CD14-positive monocyte (primary cell): Measurements from ENCODE around the gene NIPAL4. TPM values are rescaled to one million over a fixed set of nuclear protein-coding genes. Genes with fewer than 3 reads are reported as not detected.
"Not testable (repeated sequence)": the region's sequence is repeated elsewhere in the genome, so short reads cannot be mapped to it uniquely, and the experiment has no call there.

Experiments used
- DNase-seq, 3 donors: peaks; one replicate each; pipeline ENCODE4 v3.0.0-alpha.2; 2011 to 2022
- H2AFZ ChIP-seq: 2 replicates; pipeline ENCODE4 v1.6.0; 2012; ENCODE audit warnings: mild to moderate bottlenecking, low read depth, low read length, inconsistent platforms; ENCODE audit not compliant: insufficient read depth, poor library complexity, severe bottlenecking
- H3K27ac ChIP-seq, 2 donors: 1 replicate in 1 of 2; 2 replicates in 1 of 2; pipeline ENCODE4 v1.5.1; 2012 to 2013; ENCODE audit warnings: low read length in 2 of 2, control low read depth in 1 of 2, inconsistent platforms in 1 of 2, low read depth in 1 of 2, mild to moderate bottlenecking in 1 of 2
- H3K27me3 ChIP-seq, 2 donors: one replicate each; pipeline versions ENCODE4 v1.6.0 to v1.6.1; 2011 to 2013; ENCODE audit warnings: low read length in 2 of 2; ENCODE audit not compliant: control insufficient read depth in 2 of 2, insufficient read depth in 2 of 2
- H3K36me3 ChIP-seq, 2 donors: replicated peaks in 1 of 2; 1 replicate in 1 of 2; 2 replicates in 1 of 2; pipeline versions ENCODE4 v1.5.1 to v1.6.1; 2012 to 2013; ENCODE audit warnings: low read length in 2 of 2, control low read depth in 1 of 2, inconsistent platforms in 1 of 2, mild to moderate bottlenecking in 1 of 2; ENCODE audit not compliant: insufficient read depth in 2 of 2, control insufficient read depth in 1 of 2
- H3K4me1 ChIP-seq, 2 donors: 1 replicate in 1 of 2; 2 replicates in 1 of 2; pipeline versions ENCODE4 v1.5.1 to v1.6.1; 2012 to 2013; ENCODE audit warnings: low read length in 2 of 2, control low read depth in 1 of 2, inconsistent platforms in 1 of 2, mild to moderate bottlenecking in 1 of 2, moderate library complexity in 1 of 2; ENCODE audit not compliant: insufficient read depth in 2 of 2, control insufficient read depth in 1 of 2
- H3K4me2 ChIP-seq: replicated peaks from 2 replicates; pipeline ENCODE3; 2012; ENCODE audit warnings: low read length, moderate library complexity, mild to moderate bottlenecking; ENCODE audit not compliant: poor library complexity, severe bottlenecking; ENCODE audit errors: extremely low read depth
- H3K4me3 ChIP-seq, 3 experiments: fragments of 200-600 bp in 1 of 3; sonication (generic) in 1 of 3; replicated peaks in 1 of 3; 1 replicate in 2 of 3; 2 replicates in 1 of 3; pipeline ENCODE4 v1.5.1; 2011 to 2013; ENCODE audit warnings: low read length in 3 of 3, mild to moderate bottlenecking in 3 of 3, control low read depth in 2 of 3, low read depth in 2 of 3, inconsistent platforms in 1 of 3, moderate library complexity in 1 of 3
- H3K79me2 ChIP-seq: 2 replicates; pipeline ENCODE4 v1.6.0; 2012; ENCODE audit warnings: mild to moderate bottlenecking, control low read depth, inconsistent platforms, low read length, moderate library complexity; ENCODE audit not compliant: insufficient read depth
- H3K9ac ChIP-seq: 2 replicates; pipeline ENCODE4 v1.6.0; 2017; ENCODE audit warnings: low read length, mild to moderate bottlenecking; ENCODE audit not compliant: insufficient read depth, poor library complexity, severe bottlenecking
- H3K9me3 ChIP-seq, 2 donors: replicated peaks in 1 of 2; 1 replicate in 1 of 2; 2 replicates in 1 of 2; pipeline versions ENCODE4 v1.5.1 to v1.6.1; 2012 to 2013; ENCODE audit warnings: low read length in 2 of 2, control low read depth in 1 of 2; ENCODE audit not compliant: control insufficient read depth in 1 of 2, insufficient read depth in 1 of 2
- H4K20me1 ChIP-seq: 2 replicates; pipeline ENCODE4 v1.6.0; 2012; ENCODE audit warnings: mild to moderate bottlenecking, low read length, control low read depth, moderate library complexity; ENCODE audit not compliant: insufficient read depth
- H3K27ac Mint-ChIP-seq, 7 donors: one replicate each; pipeline ENCODE4 v1.8.0; 2020; ENCODE audit warnings: mild to moderate bottlenecking in 7 of 7, mixed read lengths in 7 of 7, moderate library complexity in 6 of 7, inconsistent platforms in 2 of 7
- H3K27me3 Mint-ChIP-seq, 3 donors: one replicate each; pipeline ENCODE4 v1.8.0; 2021 to 2022; ENCODE audit warnings: low read depth in 3 of 3, mild to moderate bottlenecking in 3 of 3, mixed read lengths in 3 of 3, moderate library complexity in 3 of 3, inconsistent platforms in 1 of 3
- H3K36me3 Mint-ChIP-seq, 2 donors: one replicate each; pipeline ENCODE4 v1.8.0; 2020; ENCODE audit warnings: mixed read lengths in 2 of 2, inconsistent platforms in 1 of 2, mild to moderate bottlenecking in 1 of 2
- H3K4me1 Mint-ChIP-seq: one replicate; pipeline ENCODE4 v1.8.0; 2020; ENCODE audit warnings: mild to moderate bottlenecking, mixed read lengths
- H3K4me3 Mint-ChIP-seq, 2 donors: one replicate each; pipeline ENCODE4 v1.8.0; 2020; ENCODE audit warnings: mild to moderate bottlenecking in 2 of 2, mixed read lengths in 2 of 2, moderate library complexity in 1 of 2
- H3K9me3 Mint-ChIP-seq, 7 donors: one replicate each; pipeline ENCODE4 v1.8.0; 2020 to 2022; ENCODE audit warnings: mixed read lengths in 7 of 7, mild to moderate bottlenecking in 6 of 7, moderate library complexity in 6 of 7, inconsistent platforms in 2 of 7
- WGBS: methylation state at CpG from one replicate; pipeline ENCODE4 v1.1.5; 2013; ENCODE audit warnings: missing lambda C conversion rate; ENCODE audit not compliant: insufficient coverage; 5-methylcytosine and 5-hydroxymethylcytosine counted together
- intact Hi-C, 2 donors: fragments of 100-400 bp; cut with micrococcal nuclease; formaldehyde crosslinking; loops; one replicate each; pipeline versions ENCODE4 v1.15.0 to v1.15.1; 2023
- polyA plus RNA-seq, 3 donors: library from polyadenylated mRNA; depleted of rRNA in 1 of 3; unstranded in 2 of 3; stranded (reverse) in 1 of 3; fragments of 300-500 nt in 2 of 3; fragments of >200 nt in 1 of 3; fragmentation: Illumina TruSeq in 2 of 3; gene quantifications; 1 replicate in 2 of 3; 2 replicates in 1 of 3; pipeline ENCODE4 v1.2.3, GENCODE V29; 2012 to 2021
- TF ChIP-seq, protein P1 (sequence below): fragments of 200-600 bp; IDR thresholded peaks from one replicate; pipeline ENCODE4 v1.8.0; 2022; ENCODE audit warnings: antibody characterized with exemption, mild to moderate bottlenecking

Gene NIPAL4
- polyA plus RNA-seq, 3 donors, result 0.04 to 2.3 TPM; not detected in 1

DNA sequence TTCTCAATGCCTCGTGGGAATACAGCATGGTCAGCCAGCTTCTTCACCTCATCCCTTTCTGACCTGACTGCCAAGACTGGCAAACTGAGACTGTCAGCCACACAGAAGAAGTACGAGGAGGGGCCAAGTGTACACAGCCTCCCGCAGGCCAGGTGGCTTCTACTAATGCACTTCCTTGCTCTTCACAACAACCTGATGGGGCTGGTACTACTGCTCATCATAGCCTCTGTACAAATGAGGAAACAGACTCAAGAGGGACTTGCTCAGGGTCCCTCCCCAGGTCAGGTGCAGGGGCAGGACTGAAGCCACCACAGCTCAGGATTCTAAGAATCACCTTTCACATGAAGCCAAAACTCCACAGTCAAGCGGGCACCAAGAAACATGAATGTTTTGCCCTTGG is 21.3 kb downstream of the NIPAL4 start:
- Histone ChIP-seq H3K27ac (no peak overlapping the region), H3K9ac (no peak overlapping the region), H3K9me3 (no peaks in the 10 kb centered on the region), H3K4me2 (no peak overlapping the region), H3K27me3 (no peaks in the 10 kb centered on the region), H2AFZ (no peak overlapping the region), H3K79me2 (no peaks in the 10 kb centered on the region), H3K4me1 (peaks cover 18 to 19% of the 10 kb centered on the region in 2 donors), H3K4me3 (no peak overlapping the region), H3K36me3 (peaks cover 31 to 70% of the 10 kb centered on the region in 2 donors), H4K20me1 (peaks cover 20% of the 10 kb centered on the region)
- Mint-ChIP-seq H3K36me3 (peaks cover 77 to 79% of the 10 kb centered on the region in 2 donors), H3K9me3 (peaks cover 0 to 4% (median 0%) of the 10 kb centered on the region in 7 donors), H3K4me1 (peaks cover 21% of the 10 kb centered on the region), H3K27ac (peak overlapping the region in 1 of 7 donors; percentile 62), H3K27me3 (peaks cover 0 to 4% (median 1%) of the 10 kb centered on the region in 3 donors), H3K4me3 (no peak overlapping the region)
- no peak for DNase-seq
- WGBS, result 91% methylated on average over 4 of the region's 4 CpGs
- TF ChIP-seq, protein P1, sequence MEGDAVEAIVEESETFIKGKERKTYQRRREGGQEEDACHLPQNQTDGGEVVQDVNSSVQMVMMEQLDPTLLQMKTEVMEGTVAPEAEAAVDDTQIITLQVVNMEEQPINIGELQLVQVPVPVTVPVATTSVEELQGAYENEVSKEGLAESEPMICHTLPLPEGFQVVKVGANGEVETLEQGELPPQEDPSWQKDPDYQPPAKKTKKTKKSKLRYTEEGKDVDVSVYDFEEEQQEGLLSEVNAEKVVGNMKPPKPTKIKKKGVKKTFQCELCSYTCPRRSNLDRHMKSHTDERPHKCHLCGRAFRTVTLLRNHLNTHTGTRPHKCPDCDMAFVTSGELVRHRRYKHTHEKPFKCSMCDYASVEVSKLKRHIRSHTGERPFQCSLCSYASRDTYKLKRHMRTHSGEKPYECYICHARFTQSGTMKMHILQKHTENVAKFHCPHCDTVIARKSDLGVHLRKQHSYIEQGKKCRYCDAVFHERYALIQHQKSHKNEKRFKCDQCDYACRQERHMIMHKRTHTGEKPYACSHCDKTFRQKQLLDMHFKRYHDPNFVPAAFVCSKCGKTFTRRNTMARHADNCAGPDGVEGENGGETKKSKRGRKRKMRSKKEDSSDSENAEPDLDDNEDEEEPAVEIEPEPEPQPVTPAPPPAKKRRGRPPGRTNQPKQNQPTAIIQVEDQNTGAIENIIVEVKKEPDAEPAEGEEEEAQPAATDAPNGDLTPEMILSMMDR, result no peak
- intact Hi-C loops, result no loop called here

DNA sequence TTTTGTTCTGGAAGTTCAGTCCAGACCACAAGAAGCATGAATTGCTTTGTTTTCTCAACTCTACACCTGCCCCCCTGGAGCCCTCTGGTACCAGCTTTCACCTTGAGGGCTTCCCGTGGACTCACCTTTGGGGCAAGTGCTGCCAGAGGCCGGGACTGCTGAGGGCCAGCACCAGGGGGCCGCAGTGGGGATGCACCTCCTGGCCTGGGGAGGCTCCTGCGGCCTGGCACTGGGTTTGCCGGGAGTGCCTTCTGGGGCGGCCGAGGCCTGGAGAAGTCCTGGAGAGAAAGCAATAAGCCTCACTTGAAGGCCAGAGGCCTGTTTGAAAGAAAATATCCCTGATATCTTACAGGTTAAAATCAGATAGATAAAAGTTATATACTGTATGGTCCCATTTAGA is 21.7 kb downstream of the NIPAL4 start:
- Histone ChIP-seq H3K4me3 (no peak overlapping the region), H3K4me2 (no peak overlapping the region), H4K20me1 (peaks cover 24% of the 10 kb centered on the region), H3K27me3 (no peaks in the 10 kb centered on the region), H3K79me2 (no peaks in the 10 kb centered on the region), H3K36me3 (peaks cover 31 to 74% of the 10 kb centered on the region in 2 donors), H3K4me1 (peaks cover 18 to 19% of the 10 kb centered on the region in 2 donors), H3K9ac (no peak overlapping the region), H3K27ac (no peak overlapping the region), H3K9me3 (no peaks in the 10 kb centered on the region), H2AFZ (no peak overlapping the region)
- Mint-ChIP-seq H3K4me3 (no peak overlapping the region), H3K4me1 (peaks cover 21% of the 10 kb centered on the region), H3K9me3 (peaks cover 0 to 4% (median 0%) of the 10 kb centered on the region in 7 donors), H3K36me3 (peaks cover 81 to 82% of the 10 kb centered on the region in 2 donors), H3K27ac (no peak overlapping the region), H3K27me3 (peaks cover 0 to 4% (median 1%) of the 10 kb centered on the region in 3 donors)
- no peak for DNase-seq
- TF ChIP-seq, protein P1, result no peak
- intact Hi-C loops, result no loop called here
- 100% methylated on average over 4 of the region's 7 CpGs for WGBS

DNA sequence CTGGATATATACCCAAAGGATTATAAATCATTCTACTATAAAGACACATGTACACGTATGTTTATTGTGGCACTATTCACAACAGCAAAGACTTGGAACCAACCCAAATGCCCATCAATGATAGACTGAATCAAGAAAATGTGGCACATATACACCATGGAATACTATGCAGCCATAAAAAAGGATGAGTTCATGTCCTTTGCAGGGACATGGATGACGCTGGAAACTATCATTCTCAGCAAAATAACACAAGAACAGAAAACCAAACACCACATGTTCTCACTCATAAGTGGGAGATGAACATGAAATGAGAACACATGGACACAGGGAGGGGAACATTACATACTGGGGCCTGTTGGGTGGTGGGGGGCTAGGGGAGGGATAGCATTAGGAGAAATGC is 22.7 kb downstream of the NIPAL4 start:
- H3K9me3 Mint-ChIP-seq, H3K4me3 Mint-ChIP-seq, H3K27me3 ChIP-seq, H3K27ac Mint-ChIP-seq, DNase-seq, H2AFZ ChIP-seq, H3K27me3 Mint-ChIP-seq, H3K4me3 ChIP-seq, H3K27ac ChIP-seq, intact Hi-C loops, H3K9me3 ChIP-seq, H3K79me2 ChIP-seq, H3K4me2 ChIP-seq, H3K9ac ChIP-seq: not testable (repeated sequence)
- Histone ChIP-seq H4K20me1 (peaks cover 19% of the 10 kb centered on the region), H3K4me1 (peaks cover 18 to 19% of the 10 kb centered on the region in 2 donors), H3K36me3 (peaks cover 37 to 79% of the 10 kb centered on the region in 2 donors)
- no CpG with 5 or more reads among the region's 2 CpGs for WGBS
- Mint-ChIP-seq H3K36me3 (peaks cover 83 to 84% of the 10 kb centered on the region in 2 donors), H3K4me1 (peaks cover 24% of the 10 kb centered on the region)
